Stimulated activated memory B cell treated with anti-CD40 and anti-IgM and Interleukin-4, amounts not matched to agents 10 μg/mL and 1 μg/mL and 100 μg/mL, for 72 hours (primary cell): ENCODE measurements around the gene BBX.

Experiments used
- ATAC-seq: fragments of 150-1000 bp; cut with Tn5 transposase; 2 replicates; pipeline ENCODE4 v1.10.0; 2021
- H3K27ac Mint-ChIP-seq: one replicate; pipeline ENCODE4 v1.8.0; 2022; ENCODE audit warnings: mild to moderate bottlenecking, mixed read lengths
- H3K27me3 Mint-ChIP-seq: one replicate; pipeline ENCODE4 v1.8.0; 2022; ENCODE audit warnings: mixed read lengths
- H3K36me3 Mint-ChIP-seq: one replicate; pipeline ENCODE4 v1.8.0; 2022; ENCODE audit warnings: mixed read lengths
- H3K4me1 Mint-ChIP-seq: one replicate; pipeline ENCODE4 v1.8.0; 2022; ENCODE audit warnings: mixed read lengths
- H3K4me3 Mint-ChIP-seq: one replicate; pipeline ENCODE4 v1.8.0; 2022; ENCODE audit warnings: mild to moderate bottlenecking, moderate library complexity, mixed read lengths
- H3K9me3 Mint-ChIP-seq: one replicate; pipeline ENCODE4 v1.8.0; 2022; ENCODE audit warnings: mixed read lengths

BBX gene

DNA sequence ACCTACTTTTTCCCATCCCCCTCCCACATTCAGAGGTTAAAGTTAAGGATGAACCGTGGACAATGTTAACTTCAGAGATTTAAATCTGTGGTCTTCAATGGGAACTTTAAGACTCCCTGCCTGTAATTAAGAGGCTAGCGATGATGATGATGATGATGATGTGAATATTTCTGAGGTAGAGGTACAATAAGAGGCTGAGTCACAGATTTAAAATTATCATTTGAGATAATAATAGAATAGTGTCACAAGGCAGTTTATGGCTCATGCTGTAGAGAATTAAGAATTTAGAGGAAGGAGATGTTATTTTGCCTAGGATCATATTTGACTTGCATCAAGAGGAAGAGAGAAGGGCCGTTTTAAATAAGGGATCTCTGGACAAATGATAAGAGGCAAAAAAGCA, 146.2 kb downstream of the BBX start:
- Mint-ChIP-seq H3K36me3 (no peaks in the 10 kb centered on the region), H3K4me3 (no peak overlapping the region), H3K9me3 (no peaks in the 10 kb centered on the region), H3K4me1 (peaks cover 23% of the 10 kb centered on the region), H3K27me3 (no peaks in the 10 kb centered on the region), H3K27ac (no peak overlapping the region)
- ATAC-seq = no peak

DNA sequence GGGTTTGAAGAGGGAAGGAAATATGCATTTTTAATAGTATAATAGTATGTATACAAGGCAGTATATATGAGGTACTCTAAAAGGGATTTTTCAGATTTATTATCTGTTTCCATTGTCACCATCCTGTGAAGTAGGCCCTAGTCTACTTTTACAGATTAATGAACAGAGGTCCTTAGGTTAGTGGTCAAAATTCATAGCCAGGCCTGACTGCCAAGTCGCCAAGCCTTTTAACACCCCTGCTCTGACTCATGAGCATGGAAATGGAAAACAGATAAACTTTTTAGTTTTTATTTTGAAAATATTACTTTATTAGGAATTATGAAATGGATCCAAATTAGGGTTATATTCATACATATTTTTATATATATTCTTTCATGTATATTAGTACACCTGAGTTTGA, 146.9 kb downstream of the BBX start:
- H3K9me3 Mint-ChIP-seq = no peaks in the 10 kb centered on the region
- H3K27ac Mint-ChIP-seq = no peak overlapping the region
- H3K4me1 Mint-ChIP-seq = peaks cover 29% of the 10 kb centered on the region
- H3K27me3 Mint-ChIP-seq = no peaks in the 10 kb centered on the region
- H3K36me3 Mint-ChIP-seq = no peaks in the 10 kb centered on the region
- ATAC-seq = no peak
- H3K4me3 Mint-ChIP-seq = no peak overlapping the region

GRCh38 chr3:107670986-107671385, 148.2 kb downstream of the BBX start:
- Mint-ChIP-seq H3K4me1 (peaks cover 33% of the 10 kb centered on the region), H3K27me3 (no peaks in the 10 kb centered on the region), H3K27ac (no peak overlapping the region), H3K36me3 (no peaks in the 10 kb centered on the region), H3K9me3 (no peaks in the 10 kb centered on the region), H3K4me3 (no peak overlapping the region)
- no peak for ATAC-seq

DNA sequence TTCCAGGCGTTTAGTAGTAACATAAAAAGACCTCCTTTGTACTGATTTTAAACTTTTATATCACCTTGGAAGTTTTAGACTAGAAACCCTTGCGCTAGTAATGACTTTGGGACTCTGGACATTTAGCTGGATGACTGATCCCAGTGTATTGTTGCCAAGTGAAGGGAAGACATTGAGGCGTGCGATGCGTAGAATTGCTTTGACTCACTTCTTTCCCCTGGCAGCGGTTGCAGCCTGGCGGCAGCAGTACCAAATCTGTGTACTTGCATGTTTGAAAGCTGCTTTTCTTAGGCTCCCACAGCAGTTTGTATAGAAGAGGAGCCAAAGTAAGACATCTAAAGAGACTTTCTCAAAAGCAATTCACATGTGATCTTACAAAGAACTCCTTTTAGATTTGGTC, 151.6 kb downstream of the BBX start:
- H3K4me1 Mint-ChIP-seq = peaks cover 32% of the 10 kb centered on the region
- ATAC-seq = no peak
- peak overlapping the region; percentile 77 for H3K27ac Mint-ChIP-seq
- H3K9me3 Mint-ChIP-seq = no peaks in the 10 kb centered on the region
- no peaks in the 10 kb centered on the region for H3K27me3 Mint-ChIP-seq
- no peak overlapping the region for H3K4me3 Mint-ChIP-seq
- H3K36me3 Mint-ChIP-seq = no peaks in the 10 kb centered on the region

- peak overlapping the region; percentile 77 for H3K27ac Mint-ChIP-seq
- H3K27me3 Mint-ChIP-seq = no peaks in the 10 kb centered on the region
- no peaks in the 10 kb centered on the region for H3K9me3 Mint-ChIP-seq
- peak; percentile 89 for ATAC-seq
- H3K4me1 Mint-ChIP-seq = peaks cover 36% of the 10 kb centered on the region
- no peaks in the 10 kb centered on the region for H3K36me3 Mint-ChIP-seq
- H3K4me3 Mint-ChIP-seq = peak overlapping the region; percentile 64
Measured at GRCh38 chr3:107675233-107675900, 152.6 kb downstream of the BBX start.

DNA sequence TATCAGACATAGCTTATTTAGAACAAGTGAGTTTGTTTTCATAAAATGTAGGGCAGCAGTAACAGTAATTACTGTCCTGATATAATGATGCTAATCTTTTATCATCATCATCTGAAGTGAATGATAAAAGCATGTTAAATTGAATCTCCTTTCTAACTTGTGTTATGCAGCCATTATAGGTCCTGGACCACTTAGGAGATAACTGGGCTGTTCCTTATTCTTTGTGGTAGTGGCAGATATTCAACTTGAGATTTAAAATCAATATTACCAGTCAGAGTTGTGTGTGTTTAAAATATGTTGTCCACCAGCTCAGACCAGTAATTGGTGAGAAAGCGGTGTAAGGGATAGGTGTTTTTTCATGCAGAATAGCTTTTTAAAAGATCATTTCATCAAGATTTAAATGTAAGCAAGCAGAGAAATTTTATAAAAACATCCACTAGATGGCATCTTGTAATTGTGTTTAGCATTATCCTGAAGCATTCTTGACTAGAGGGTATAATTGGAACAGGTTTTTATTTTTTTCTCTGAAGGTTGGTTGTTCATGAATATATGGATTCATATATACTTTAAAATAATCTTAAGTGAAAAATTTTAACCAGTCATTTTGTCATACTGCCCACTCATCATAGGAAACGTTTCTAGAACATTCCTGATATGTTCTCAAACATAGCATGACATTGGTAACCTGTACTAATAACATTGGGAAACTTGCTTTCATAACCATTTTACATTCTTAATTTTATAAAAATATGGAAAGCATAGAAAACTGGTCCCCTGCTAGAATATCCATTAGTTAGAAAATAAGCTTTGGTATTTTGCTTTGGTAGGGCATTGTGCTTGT, 153.9 kb downstream of the BBX start:
- Mint-ChIP-seq H3K27ac (peak overlapping the region; percentile 53), H3K27me3 (no peaks in the 10 kb centered on the region), H3K4me1 (peaks cover 49% of the 10 kb centered on the region), H3K4me3 (no peak overlapping the region), H3K9me3 (no peaks in the 10 kb centered on the region), H3K36me3 (no peaks in the 10 kb centered on the region)
- ATAC-seq = no peak

DNA sequence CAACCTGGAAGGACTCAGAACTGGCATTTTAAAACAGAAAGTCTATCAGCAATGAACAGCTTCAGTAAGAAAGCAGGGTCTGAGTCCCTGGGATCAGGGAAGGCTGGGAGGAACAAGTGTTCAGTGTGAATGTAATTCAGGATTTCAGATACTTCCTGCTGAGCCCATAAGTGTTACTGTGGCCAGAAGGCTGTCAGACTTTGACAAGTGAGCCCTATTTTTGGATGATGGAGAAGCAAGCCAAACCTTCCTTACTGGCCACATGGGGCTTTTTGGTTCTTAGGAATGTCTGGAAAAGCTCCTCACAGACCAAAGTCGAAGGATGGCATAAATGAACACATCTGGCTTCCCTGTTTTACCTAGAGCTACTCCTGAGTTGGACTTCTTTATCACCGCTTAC, 157.2 kb downstream of the BBX start:
- H3K9me3 Mint-ChIP-seq = no peaks in the 10 kb centered on the region
- no peak for ATAC-seq
- no peak overlapping the region for H3K4me3 Mint-ChIP-seq
- H3K27me3 Mint-ChIP-seq = no peaks in the 10 kb centered on the region
- peaks cover 46% of the 10 kb centered on the region for H3K4me1 Mint-ChIP-seq
- peak overlapping the region; percentile 46 for H3K27ac Mint-ChIP-seq
- H3K36me3 Mint-ChIP-seq = no peaks in the 10 kb centered on the region

DNA sequence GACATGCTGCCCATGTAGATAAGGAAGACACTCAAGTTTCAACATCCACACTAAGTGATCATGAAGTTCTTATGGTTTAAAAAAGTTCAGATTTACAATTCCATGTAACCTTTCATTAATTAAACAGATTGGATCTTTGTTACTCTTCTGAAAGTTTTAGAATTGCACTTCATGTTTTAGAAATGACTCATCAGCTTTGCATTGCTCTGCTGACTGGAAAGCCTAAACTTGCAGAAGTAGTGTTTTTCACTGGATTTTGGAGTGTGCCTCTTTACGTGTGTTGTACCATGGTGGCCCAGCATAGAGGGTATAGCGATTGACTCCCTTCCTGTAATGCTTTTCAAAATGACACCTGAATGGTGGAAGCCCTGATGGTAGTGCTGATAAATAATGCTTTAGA, 157.9 kb downstream of the BBX start:
- Mint-ChIP-seq H3K9me3 (no peaks in the 10 kb centered on the region), H3K36me3 (no peaks in the 10 kb centered on the region), H3K4me3 (no peak overlapping the region), H3K4me1 (peaks cover 46% of the 10 kb centered on the region), H3K27me3 (no peaks in the 10 kb centered on the region), H3K27ac (peak overlapping the region; percentile 46)
- peak; percentile 39 for ATAC-seq

DNA sequence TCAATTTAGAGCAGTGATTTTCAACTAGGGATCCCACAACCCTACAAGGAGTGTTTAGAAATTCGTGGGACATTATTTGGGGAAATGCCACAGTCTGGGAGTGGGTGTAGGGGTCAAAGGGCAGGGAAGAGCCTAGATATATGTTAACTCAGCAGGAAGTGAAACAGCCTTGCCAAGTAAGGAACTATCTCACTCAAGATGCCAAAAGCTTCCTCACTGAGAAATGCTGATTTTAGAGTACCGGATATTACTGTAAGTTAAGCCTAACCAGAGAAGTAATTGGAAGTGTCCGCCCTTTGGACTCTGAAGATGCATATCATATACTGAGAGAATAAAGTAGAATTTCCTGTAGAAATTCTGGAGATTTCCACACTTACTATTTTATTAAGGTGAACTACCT, 158.6 kb downstream of the BBX start:
- H3K4me3 Mint-ChIP-seq = no peak overlapping the region
- H3K36me3 Mint-ChIP-seq = no peaks in the 10 kb centered on the region
- H3K4me1 Mint-ChIP-seq = peaks cover 47% of the 10 kb centered on the region
- no peak for ATAC-seq
- no peak overlapping the region for H3K27ac Mint-ChIP-seq
- no peaks in the 10 kb centered on the region for H3K27me3 Mint-ChIP-seq
- H3K9me3 Mint-ChIP-seq = no peaks in the 10 kb centered on the region

GRCh38 chr3:107682580-107682979, 159.8 kb downstream of the BBX start:
- Mint-ChIP-seq H3K4me3 (no peak overlapping the region), H3K4me1 (peaks cover 43% of the 10 kb centered on the region), H3K27me3 (no peaks in the 10 kb centered on the region), H3K36me3 (no peaks in the 10 kb centered on the region), H3K9me3 (no peaks in the 10 kb centered on the region), H3K27ac (no peak overlapping the region)
- ATAC-seq = no peak

DNA sequence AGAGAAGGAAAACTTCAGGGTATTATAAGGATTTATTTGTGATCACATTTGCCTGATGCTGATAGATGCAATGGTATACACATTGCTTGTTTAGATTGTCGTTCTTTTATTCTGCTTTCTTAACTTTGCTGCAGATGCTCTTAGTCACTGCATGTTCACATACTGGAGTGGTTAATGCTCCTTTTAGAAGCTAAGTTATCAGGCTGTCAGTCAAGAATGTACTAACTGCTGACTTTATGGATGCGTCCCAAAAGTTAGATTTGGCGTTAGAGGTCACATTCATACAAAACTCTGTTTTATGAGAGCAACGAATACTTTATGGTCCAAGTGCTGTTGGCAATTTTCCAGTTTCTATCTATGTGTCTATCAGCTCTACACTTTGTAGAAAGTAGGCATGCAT, 160.7 kb downstream of the BBX start:
- Mint-ChIP-seq H3K4me3 (no peak overlapping the region), H3K4me1 (peaks cover 43% of the 10 kb centered on the region)
- no peak for ATAC-seq

DNA sequence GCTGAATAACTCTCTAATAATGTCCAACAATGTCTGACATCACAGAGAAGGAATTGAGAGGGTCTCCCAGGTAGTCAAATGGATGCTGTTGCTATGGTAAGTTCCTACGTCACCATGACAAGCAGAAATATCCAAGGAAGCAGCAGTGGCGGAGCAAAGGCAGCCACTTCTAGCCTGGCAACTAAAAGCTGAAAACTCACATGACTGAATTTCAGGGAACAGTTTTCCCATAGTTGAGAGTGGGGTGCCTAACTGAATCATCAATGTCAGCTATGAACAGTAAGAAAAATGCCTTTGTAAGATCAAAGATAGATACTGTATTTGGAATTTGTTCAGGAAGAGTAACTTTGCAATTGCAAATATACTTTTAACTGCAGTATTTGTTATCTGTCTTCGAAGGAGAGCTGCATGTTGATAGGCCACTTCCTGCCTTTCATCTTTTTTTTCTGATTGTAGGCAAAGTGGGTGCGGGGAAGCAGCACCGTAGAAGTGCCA, 161.7 kb downstream of the BBX start:
- Mint-ChIP-seq H3K27ac (peak overlapping the region; percentile 24), H3K27me3 (no peaks in the 10 kb centered on the region), H3K4me1 (peaks cover 43% of the 10 kb centered on the region), H3K9me3 (no peaks in the 10 kb centered on the region), H3K4me3 (no peak overlapping the region), H3K36me3 (no peaks in the 10 kb centered on the region)
- ATAC-seq = no peak

More for the DNA sequence above, 160.7 kb downstream of the BBX start:
- H3K9me3 Mint-ChIP-seq = no peaks in the 10 kb centered on the region
- H3K27ac Mint-ChIP-seq = no peak overlapping the region
- H3K36me3 Mint-ChIP-seq = no peaks in the 10 kb centered on the region
- H3K27me3 Mint-ChIP-seq = no peaks in the 10 kb centered on the region

DNA sequence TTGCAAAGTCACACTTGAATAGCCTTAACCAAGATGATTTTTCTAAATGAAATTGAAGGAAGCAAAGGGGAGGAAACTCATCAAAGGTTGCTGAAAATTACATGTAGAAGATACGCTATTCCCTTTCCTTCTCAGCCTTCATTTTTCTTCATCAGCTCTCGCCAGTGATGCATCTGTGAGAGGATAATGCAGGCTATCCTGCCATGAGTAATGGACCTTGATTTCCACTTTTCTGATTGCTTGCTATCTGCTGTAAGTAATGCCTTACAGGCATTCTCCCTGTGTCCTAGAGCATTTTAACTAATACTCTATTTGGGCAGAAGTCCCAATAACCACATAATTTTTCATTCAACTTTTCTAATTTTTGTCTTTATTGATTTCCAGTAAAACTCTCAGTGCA, 162.6 kb downstream of the BBX start:
- no peaks in the 10 kb centered on the region for H3K9me3 Mint-ChIP-seq
- H3K4me1 Mint-ChIP-seq = peaks cover 42% of the 10 kb centered on the region
- no peak overlapping the region for H3K27ac Mint-ChIP-seq
- no peaks in the 10 kb centered on the region for H3K27me3 Mint-ChIP-seq
- no peak overlapping the region for H3K4me3 Mint-ChIP-seq
- no peak for ATAC-seq
- H3K36me3 Mint-ChIP-seq = no peaks in the 10 kb centered on the region

DNA sequence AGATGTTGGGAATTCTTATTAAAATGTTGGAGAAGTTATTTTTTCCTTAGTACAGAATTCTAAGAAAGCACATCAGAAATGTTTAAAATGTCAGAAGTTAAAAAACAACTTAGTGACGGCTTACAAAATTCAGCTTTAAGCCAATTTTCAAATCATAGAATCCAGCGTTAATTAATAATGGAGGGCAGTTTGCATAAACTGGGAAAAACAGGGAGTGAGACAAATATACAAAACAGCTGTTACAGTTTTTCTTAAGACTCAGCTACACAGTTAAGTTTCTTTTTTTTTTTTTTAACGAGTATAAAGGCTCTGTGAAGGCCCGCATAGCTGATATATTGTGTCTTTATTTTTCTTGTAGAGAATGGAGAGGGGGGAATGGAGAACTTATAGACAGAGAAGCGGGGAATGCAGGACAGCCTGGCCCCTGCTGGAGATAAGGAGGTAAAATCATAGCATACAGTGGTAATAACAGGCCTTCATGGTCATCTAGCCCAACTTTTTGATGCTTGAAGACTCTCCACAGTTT, 164.4 kb downstream of the BBX start:
- peaks cover 28% of the 10 kb centered on the region for H3K4me1 Mint-ChIP-seq
- no peak overlapping the region for H3K4me3 Mint-ChIP-seq
- H3K27ac Mint-ChIP-seq = no peak overlapping the region
- no peaks in the 10 kb centered on the region for H3K9me3 Mint-ChIP-seq
- no peak for ATAC-seq
- H3K27me3 Mint-ChIP-seq = no peaks in the 10 kb centered on the region
- H3K36me3 Mint-ChIP-seq = no peaks in the 10 kb centered on the region

GRCh38 chr3:107689355-107689754, 166.6 kb downstream of the BBX start:
- H3K4me3 Mint-ChIP-seq = no peak overlapping the region
- no peak overlapping the region for H3K27ac Mint-ChIP-seq
- no peak for ATAC-seq

More at GRCh38 chr3:107689355-107689754, 166.6 kb downstream of the BBX start:
- Mint-ChIP-seq H3K27me3 (no peaks in the 10 kb centered on the region), H3K4me1 (peaks cover 24% of the 10 kb centered on the region), H3K9me3 (no peaks in the 10 kb centered on the region), H3K36me3 (no peaks in the 10 kb centered on the region)
